Measurements from ENCODE around the gene REG3G. TPM values are rescaled to one million over a fixed set of nuclear protein-coding genes. Genes with fewer than 3 reads are reported as not detected.

The REG3G gene
- total and polyA plus RNA-seq, 2 of the 4 experiments (the other 2 are of a cell fraction) = not detected

DNA sequence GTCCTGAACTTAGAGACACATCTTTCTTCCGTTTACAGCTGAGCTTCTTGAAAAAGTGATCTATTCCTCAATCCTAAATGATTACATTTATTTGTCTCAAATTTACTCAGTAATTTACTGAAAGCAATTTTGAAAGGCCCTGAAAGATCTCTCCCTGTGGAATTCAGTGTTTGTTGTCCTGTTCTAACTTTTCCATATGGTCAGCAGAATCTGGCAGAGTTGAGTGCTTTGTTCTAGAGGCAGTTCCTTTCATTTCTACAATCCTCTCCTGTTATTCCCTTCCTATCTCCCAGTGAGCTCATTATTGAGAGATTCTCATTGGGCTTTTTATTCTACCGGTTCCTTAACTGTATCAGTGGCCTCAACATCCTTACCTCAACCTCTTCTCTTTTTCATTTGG lies 36.5 kb upstream of the REG3G start:
- ChIA-PET CTCF (no interaction called here), POLR2A (ENCODE audit: unreplicated experiment) (no interaction called here)
- H3K4me1 ChIP-seq (ENCODE audit: control insufficient read depth, insufficient read depth, low read length) = no peaks in the 10 kb centered on the region
- no peak overlapping the region for H3K9ac ChIP-seq (ENCODE audit: low read depth, low read length)
- H2AK9ac ChIP-seq (replicated peaks; ENCODE audit: low read depth, low read length, poor library complexity) = no peak overlapping the region
- no TSS peak for BruUV-seq (replicated peaks)
- H3K14ac ChIP-seq (replicated peaks; ENCODE audit: low read depth, low read length) = no peak overlapping the region
- no peak overlapping the region for H3K18ac ChIP-seq (ENCODE audit: low read depth, low read length)
- intact Hi-C loops (cut with micrococcal nuclease) = no loop called here
- no peak overlapping the region for H4K8ac ChIP-seq (ENCODE audit: low read depth in 2 of 2, low read length in 2 of 2)
- no peak overlapping the region for H3K4me2 ChIP-seq (ENCODE audit: low read depth, low read length)
- H3K23ac ChIP-seq (ENCODE audit: low read depth, low read length) = no peak overlapping the region
- no peak overlapping the region for H2BK15ac ChIP-seq (ENCODE audit: low read depth, low read length)
- H2BK5ac ChIP-seq (ENCODE audit: low read depth, low read length, poor library complexity, severe bottlenecking) = no peak overlapping the region
- DNase-seq (no peak), ATAC-seq (ENCODE audit: low read depth) (no peak)
- no peak overlapping the region for H2BK20ac ChIP-seq (ENCODE audit: low read depth, low read length)
- H2AK5ac ChIP-seq (ENCODE audit: low read depth, low read length) = no peak overlapping the region
- H3K56ac ChIP-seq (ENCODE audit: extremely low read depth, insufficient read depth, low read length) = no peak overlapping the region
- H4K91ac ChIP-seq (ENCODE audit: insufficient read depth, low read depth, low read length) = no peak overlapping the region
- H4K20me1 ChIP-seq (ENCODE audit: insufficient read depth, low read length) = no peaks in the 10 kb centered on the region
- H2AFZ ChIP-seq (replicated peaks; ENCODE audit: low read length, poor library complexity) = no peak overlapping the region
- dilution Hi-C loops (cut with HindIII; ENCODE audit: low sequenced_read_pairs, unreplicated experiment) = no loop called here
- H2BK120ac ChIP-seq (ENCODE audit: low read depth, low read length) = no peak overlapping the region
- TF ChIP-seq, protein P1, sequence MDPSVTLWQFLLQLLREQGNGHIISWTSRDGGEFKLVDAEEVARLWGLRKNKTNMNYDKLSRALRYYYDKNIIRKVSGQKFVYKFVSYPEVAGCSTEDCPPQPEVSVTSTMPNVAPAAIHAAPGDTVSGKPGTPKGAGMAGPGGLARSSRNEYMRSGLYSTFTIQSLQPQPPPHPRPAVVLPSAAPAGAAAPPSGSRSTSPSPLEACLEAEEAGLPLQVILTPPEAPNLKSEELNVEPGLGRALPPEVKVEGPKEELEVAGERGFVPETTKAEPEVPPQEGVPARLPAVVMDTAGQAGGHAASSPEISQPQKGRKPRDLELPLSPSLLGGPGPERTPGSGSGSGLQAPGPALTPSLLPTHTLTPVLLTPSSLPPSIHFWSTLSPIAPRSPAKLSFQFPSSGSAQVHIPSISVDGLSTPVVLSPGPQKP (IDR thresholded peaks at IDR 0.05; ENCODE audit: borderline replicate concordance, low read depth, low read length) = no peak
- TF ChIP-seq BHLHE40 (IDR thresholded peaks at IDR 0.05; ENCODE audit: low read depth, low read length) = no peak
- TF ChIP-seq RAD21 (IDR thresholded peaks at IDR 0.05; ENCODE audit: low read length) = no peak
- TF ChIP-seq FOS (IDR thresholded peaks at IDR 0.05; ENCODE audit: low read depth, low read length) = no peak
- TF ChIP-seq MAFK (IDR thresholded peaks at IDR 0.05; ENCODE audit: low read depth, low read length) = no peak
- TF ChIP-seq MAZ (IDR thresholded peaks at IDR 0.05; ENCODE audit: borderline replicate concordance, low read depth, low read length) = no peak
- TF ChIP-seq POLR2A (IDR thresholded peaks at IDR 0.05; ENCODE audit: low read depth, low read length) = no peak
- TF ChIP-seq, protein P2, sequence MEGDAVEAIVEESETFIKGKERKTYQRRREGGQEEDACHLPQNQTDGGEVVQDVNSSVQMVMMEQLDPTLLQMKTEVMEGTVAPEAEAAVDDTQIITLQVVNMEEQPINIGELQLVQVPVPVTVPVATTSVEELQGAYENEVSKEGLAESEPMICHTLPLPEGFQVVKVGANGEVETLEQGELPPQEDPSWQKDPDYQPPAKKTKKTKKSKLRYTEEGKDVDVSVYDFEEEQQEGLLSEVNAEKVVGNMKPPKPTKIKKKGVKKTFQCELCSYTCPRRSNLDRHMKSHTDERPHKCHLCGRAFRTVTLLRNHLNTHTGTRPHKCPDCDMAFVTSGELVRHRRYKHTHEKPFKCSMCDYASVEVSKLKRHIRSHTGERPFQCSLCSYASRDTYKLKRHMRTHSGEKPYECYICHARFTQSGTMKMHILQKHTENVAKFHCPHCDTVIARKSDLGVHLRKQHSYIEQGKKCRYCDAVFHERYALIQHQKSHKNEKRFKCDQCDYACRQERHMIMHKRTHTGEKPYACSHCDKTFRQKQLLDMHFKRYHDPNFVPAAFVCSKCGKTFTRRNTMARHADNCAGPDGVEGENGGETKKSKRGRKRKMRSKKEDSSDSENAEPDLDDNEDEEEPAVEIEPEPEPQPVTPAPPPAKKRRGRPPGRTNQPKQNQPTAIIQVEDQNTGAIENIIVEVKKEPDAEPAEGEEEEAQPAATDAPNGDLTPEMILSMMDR (conservative IDR thresholded peaks at IDR 0.05; ENCODE audit: low read depth, low read length) = no peak
- no peak for TF ChIP-seq RFX5 (IDR thresholded peaks at IDR 0.05; ENCODE audit: low read depth, low read length)
- TF ChIP-seq SMC3 (IDR thresholded peaks at IDR 0.05; ENCODE audit: low read depth, low read length) = no peak
- in situ Hi-C loops (cut with MboI; ENCODE audit: low sequenced_read_pairs) = no loop called here
- H3K27ac ChIP-seq (ENCODE audit: insufficient read depth, low read length) = no peak overlapping the region
- H3K79me1 ChIP-seq (ENCODE audit: low read depth in 1 of 2, low read length in 2 of 2) = no peaks in the 10 kb centered on the region
- H3K36me3 ChIP-seq (ENCODE audit: control insufficient read depth, insufficient read depth, low read length) = no peaks in the 10 kb centered on the region
- WGBS, 2 experiments (ENCODE audit: extremely low coverage in 2 of 2, insufficient read length in 1 of 2) = 50% methylated on average over 1 of the region's 2 CpGs; no CpG with 5 or more reads in 1 of the 2 experiments
- H3K27me3 ChIP-seq (ENCODE audit: control insufficient read depth, insufficient read depth, low read length) = no peaks in the 10 kb centered on the region
- H3K9me1 ChIP-seq (ENCODE audit: insufficient read depth, low read length) = no peaks in the 10 kb centered on the region
- H3K9me3 ChIP-seq (ENCODE audit: control insufficient read depth, insufficient read depth, low read length) = peaks cover 2% of the 10 kb centered on the region; the same call in 1 of the 2 replicates
- no peak overlapping the region for H4K5ac ChIP-seq (ENCODE audit: low read depth, low read length)
- H3K4ac ChIP-seq (ENCODE audit: low read depth, low read length) = no peak overlapping the region
- no peak overlapping the region for H3K4me3 ChIP-seq (ENCODE audit: insufficient read depth, low read depth, low read length)

All from IMR-90 (cell line).